CD4-positive, alpha-beta T cell treated with Interleukin-10 for 1 hour (primary cell): ENCODE results near the gene TMPRSS7.

Experiments
- DNase-seq: peaks from one replicate; pipeline ENCODE4 v3.0.0-alpha.2; 2020

TMPRSS7 gene

DNA sequence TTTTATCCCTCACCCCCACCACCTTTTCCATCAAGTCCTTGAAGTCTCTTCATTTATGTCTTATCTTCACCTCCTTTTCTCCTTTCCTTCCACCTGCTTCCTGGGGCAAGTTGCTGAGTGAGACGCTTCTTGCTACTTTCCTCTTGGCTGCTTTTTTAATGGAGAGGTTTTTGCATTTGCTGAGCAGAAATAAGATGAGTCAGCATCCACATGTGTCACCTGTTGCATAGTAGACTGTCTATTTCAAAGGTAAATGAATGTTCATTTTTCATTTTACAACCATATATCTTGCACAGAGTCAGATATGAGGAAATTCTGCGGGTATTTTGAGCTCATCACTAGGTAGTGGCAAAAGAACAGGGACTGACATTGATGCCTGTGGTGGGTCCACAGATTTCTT is 70.2 kb downstream of the TMPRSS7 start:
- DNase-seq: no peak

DNA sequence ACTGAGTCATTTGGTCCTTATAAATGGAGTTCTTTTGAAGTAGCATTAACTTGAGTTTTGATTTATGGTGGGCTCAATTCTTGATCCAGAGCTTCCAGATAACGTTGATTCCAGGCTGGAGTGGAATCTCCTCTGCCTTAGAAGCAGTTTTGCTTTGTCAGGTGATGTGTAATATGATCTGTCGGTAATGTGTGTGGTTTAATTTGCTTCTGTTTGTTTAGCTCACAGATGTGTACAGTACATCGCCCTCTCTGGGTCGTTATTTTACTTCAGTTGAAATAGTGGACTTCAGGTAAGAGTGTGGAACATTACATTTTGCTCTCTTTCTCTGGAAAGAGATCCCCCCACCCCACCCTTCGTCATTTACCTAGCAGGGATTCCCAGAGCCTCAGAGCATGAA is 74.8 kb downstream of the TMPRSS7 start:
- DNase-seq: no peak

DNA sequence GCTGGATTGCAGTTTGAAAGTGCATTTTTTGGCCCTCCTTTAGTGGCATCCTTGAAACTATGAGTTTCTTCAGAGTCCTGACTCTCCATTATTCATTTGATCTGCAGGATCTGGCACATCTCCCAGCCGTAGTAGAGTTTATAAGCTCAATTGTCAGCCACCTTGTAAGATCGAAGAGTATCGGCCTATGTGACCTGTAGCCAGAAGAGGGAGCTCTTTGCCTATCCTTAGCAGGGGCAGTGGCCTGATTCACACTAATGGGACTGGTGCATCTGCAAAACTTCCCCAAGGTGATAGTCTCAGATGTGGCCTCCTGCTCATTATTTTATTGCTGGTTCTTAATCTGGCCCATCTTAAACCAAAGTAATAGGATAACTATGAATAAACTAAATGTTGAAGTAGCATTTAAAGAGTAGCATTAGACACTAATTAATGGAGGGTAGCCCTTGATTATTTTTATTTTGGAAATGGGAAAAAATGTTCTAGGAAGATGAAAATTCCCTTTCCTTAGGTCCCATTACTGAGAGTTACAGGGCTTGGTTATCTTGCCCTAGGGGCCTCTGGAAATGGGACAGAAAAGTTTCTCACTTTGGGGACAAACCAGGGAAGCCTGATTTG is 77.4 kb downstream of the TMPRSS7 start:
- DNase-seq: peak; percentile 82

DNA sequence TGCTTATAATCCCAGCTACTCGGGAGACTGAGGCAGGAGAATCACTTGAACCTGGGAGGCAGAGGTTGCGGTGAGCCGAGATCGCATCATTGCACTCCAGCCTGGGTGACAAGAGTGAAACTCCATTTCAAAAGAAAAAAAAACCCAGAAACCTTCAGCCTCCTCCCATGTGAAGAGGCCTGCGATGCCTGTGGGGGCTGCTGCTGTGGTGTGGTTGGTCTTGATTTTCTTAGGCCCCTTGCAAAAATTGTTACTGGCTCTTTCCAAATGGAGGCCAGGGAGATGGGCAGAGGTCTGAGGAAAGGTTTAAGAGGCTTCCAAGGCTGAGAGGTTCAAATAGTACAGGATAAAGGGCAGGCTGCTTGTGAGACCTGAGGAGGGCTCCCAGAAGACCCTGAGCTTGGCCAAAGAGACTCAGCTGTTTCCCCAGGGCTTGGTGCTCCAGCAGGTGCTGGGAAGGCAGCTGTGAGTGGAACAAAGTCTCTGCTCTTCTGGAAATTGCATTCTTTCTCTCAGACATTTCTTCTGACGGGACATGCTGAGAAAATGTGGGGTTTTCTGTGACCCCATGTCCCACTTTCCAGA is 80.1 kb downstream of the TMPRSS7 start:
- no peak for DNase-seq

DNA sequence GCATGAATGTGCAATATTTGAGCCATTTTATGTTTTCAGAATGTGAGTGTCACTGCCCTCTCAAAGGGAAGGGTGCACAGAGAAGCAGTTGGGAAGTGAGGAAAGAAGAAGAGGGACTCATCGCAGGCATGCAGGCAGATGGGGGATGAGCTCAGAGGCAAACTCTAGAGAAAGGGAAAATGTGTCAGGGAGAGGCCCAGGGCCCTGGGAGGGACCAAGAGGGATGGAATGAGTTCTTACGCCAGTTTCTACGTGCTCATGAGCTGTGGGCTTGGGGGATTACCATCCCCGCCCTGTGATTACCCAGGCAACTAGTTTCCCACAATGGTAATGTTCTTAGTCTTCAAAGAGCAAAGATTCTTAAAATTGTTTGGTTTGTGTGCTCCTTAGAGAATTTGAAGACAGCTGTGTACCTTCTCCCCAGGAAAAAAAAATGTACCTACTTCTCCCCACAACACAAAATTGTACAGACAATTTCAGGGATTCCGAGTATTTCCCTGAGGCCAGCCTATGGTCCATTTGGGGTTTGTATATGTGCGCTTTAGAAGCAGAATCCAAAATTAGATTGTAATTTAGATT is 80.7 kb downstream of the TMPRSS7 start:
- DNase-seq: no peak

DNA sequence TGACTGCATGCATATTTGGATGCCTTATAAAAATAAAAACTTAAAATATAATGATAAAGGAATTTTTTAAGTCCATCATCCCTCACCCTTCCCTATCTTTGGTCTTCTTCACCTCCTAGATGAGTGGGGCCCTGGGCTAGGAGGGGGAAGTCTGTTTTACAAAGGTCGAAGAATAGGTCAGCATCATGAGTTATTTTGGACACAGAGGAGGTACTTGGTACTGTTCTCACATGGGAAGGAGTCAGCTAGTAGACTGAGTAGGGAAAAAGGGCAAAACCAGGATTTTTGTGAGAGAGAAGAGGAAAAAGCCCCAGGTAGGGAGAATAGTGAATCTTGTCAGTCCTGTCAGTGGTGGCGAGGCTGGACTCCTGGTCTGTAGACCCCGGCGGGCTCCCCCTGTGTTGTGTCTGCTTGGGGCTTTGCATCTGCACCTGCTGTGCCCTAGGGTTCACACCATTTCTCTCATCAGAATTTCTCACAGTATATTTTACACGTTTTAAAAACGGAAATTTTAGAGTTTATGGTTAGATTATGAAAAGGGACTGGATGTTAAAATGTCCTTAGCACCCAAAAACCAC is 81.4 kb downstream of the TMPRSS7 start:
- DNase-seq: no peak

DNA sequence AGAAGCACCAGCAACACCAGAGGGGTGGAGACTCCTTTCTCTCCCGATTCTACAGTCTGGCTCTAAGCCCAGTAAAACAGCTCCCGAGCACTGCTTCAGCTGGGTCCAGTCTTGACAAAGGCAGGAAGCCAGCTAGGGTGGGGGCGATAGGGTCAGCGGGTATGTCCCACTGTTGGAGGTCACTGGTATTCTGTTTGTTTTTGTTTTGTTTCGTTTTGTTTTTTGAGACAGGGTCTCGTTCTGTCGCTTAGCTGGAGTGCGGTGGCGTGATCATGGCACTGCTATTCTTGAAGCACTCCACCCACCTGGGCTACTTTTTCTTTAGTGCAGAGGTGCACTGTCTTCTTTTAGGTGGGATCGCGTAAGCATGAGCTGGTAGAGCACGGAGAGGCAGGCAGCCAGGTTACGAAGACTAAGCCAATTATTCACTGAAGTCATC is 82.2 kb downstream of the TMPRSS7 start:
- DNase-seq: no peak

DNA sequence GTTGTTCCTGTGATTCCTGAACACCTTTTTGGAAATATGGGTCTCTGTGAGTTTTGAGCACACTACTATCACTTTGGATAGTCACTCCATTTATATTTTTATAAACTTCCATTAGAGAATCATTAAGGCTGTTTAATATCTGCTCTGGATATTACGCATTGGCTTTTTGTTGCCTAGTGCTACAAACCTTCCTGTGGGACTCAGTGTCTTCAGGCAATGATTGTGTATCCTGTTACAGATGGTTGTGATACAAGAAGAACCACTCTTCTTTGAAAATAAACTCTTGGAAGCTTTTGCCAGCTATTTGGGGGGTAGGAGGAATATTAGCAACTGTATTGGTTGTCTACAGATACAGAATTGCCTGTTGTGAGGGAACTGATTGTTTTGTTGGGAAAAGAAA is 82.9 kb downstream of the TMPRSS7 start:
- DNase-seq: no peak

DNA sequence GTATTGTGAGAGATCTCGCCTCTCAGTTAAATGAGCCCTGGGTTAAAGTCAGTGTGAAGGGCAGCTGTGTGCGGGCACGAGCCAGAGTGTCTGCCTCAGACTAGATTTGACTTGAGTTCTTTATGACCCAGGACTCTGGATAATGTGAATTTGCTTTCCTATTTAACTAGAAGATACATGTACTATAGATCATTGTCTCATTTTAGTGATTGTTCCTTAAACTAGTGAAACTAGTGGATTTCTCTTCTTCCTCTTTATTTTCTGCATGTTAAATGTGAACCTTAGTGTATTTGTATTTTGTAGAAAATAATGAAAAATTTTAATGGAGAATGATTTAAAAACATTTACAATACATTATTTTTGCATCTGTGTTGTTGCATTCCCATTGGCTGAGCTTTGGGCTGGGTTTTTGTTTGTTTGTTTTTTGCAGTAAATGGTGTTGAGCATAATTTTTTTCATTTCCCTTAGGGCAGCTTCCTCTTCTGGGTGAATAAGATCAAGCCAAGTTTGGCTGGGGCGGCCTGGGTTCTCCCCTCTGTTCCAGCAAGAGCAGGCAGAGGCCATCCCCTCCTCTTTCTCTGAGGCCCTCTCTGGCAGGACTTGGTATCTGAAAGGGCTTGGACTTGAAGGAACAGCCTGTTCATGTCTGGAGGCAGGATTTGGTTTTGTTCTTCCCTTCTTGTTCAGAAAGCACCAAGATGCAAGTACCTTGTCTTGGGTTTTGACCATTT is 83.5 kb downstream of the TMPRSS7 start:
- DNase-seq: no peak

DNA sequence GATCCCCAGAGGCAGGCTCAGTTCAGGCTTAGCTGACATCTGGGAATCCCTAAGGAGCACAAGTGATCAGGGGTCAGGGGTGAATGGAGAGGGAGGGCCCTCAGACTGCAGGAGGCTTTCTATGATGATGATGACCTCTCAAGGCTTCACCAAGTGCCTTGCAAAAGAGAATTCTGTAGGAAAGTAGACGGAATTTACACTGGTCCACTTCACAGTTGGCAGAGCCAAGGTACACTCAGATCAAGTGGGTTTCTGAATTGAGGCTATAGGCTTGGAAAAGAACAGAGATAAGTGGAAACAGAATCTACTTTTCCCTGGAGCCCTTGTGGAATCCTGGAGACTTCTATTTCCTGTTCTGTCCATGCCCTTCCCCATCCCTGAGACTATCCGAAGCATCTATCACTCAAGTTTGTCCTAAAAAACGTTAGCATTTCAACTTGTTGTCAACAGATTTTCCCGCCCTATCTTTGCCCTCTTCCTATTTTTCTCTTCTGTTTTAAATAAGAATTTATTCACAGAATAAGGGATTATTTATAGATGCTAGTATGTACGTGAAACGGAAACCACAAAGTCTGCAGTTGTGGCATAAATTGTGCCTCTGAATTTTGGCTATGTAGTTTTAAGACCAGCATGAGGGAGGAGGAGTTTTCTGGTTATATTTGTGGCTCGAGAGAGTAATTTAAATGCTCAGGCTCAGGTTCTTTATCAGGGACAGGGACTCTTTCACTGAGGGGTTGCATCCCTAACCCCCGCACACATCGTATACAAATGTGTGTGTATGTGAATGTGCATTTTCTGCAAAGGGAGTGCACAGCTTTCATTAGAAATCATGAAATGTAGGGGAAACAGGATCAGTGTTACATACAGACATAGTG is 85.7 kb downstream of the TMPRSS7 start:
- peak; percentile 28 for DNase-seq

DNA sequence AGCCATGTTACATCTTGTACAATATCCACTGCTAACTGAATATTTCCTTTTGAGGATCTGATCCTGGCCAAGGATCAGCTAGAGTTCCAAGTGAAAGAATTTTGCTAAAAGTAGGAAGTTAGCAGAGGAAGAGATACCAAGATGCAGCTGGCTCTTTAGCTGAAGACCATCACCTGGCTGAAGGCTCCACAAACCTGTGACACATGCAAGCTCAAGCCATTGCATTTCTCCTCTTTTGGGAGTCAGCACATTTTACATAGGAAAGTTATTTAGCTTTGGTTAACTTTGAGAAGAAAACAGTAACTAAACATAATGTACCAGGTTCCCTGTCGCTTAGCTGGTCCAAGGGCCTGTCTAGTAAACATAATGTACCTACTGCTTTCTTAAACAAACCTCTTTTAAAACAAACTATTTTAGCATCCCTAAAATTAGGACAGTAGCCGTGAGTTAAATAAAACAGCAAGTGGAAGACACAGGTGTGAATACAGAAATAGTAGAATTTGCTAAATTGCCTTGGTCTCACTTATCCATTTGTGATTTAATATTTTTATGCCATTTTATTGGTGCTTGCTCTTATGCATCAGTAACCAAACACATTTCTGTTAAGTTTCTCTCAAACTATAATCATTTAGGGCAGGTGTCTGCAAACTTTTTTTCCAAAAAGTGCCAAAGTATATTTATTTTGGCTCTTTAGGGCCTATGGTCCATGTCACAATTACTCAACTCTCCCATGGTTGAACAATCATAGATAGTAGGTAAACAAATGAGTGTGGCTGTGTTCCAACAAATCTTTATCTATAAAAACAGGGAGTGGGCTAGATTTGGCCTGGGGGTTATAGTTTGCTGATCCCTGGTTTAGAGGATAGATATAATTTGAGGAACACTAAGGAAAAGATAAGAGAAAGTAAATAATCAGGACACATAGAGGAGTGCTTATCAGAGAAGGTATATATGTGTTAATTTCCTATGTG is 87.3 kb downstream of the TMPRSS7 start:
- DNase-seq: no peak

DNA sequence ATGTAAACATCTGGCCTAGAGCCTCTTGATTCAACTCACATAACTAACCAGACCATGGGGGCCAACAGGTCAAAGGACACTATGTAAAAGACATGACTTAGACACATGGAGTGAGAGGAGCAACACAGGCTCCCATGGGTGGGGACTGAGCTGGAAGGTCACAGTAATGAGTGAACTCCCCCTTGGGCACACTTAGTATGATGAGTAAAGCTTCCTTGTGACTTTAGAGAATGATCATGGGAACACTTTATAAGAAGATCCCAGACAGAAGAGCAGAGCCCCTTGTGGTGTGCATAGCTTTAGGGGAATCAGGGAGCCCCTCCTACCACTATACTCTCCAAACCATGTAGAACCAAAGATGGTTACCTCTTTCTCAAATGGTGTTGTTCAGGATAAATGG is 88.3 kb downstream of the TMPRSS7 start:
- DNase-seq: no peak

DNA sequence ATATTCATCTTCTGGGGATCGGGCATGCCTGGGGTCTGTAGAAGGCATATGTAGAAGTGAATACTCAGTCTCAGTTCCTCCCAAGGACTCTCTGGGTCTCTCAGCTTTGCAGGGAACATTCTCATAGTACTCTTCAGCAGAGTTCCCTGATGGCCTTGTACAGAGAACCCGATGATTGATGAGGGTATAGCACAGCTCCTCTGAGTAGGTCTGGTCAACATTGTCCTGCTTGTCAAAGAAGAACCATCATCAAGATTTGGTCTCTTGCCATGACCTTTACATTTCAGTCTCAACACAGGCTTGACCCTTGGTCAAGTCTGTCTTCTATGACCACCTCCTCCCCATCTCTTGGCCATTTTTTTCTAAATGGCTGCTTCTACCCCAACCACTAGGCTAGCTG is 89.0 kb downstream of the TMPRSS7 start:
- DNase-seq: no peak

DNA sequence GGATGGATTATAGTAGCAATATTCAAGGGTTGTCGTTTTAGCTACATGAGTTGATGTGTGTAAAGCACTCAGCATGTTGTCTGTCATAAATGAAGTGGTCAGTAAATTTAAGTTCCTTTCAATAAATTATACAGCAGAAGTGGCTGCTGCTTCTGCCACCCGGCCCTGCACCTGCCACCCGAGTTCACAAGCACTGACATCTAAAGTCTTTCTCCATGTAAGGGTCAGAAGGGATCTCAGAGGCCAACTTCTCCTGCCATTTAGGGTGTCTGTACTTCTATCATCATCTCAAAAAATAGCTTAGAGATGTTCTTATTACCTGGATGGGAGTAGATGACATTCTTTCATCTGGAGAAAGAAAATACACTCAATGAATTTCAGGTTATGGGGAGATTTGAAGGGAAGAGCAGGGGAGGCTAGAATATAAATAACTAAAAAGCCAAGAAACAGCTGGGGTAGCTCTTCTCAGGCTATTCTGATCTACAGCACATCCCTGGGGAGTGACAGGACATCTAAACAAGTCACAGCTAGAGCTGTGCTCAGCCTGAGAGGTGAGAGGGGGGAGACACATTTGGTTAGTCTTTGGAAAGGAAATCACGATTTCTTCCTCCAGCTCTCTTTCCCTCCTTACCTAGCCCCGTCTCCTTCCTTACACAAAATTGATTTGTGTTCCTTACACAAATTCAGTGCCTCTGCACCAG is 90.5 kb downstream of the TMPRSS7 start:
- no peak for DNase-seq

DNA sequence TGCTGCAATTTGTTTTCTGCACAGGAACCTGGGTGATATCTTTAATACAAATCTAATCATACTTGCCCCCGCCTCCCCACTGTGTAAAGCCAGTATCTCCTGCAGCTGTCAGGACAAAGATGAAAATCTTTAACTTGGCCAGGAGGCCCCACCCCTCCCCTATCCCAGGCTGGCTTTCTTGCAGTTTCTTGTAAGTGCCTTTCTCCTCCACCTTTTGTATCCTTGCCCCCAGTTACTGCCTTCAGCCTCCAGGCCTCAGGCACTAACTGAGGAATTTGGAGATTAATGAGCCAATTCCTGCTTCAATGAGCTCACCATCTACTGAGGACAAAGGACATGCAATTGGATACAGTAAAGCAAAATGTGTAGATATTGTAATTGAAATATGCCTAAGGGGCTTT is 92.0 kb downstream of the TMPRSS7 start:
- peak; percentile 32 for DNase-seq

DNA sequence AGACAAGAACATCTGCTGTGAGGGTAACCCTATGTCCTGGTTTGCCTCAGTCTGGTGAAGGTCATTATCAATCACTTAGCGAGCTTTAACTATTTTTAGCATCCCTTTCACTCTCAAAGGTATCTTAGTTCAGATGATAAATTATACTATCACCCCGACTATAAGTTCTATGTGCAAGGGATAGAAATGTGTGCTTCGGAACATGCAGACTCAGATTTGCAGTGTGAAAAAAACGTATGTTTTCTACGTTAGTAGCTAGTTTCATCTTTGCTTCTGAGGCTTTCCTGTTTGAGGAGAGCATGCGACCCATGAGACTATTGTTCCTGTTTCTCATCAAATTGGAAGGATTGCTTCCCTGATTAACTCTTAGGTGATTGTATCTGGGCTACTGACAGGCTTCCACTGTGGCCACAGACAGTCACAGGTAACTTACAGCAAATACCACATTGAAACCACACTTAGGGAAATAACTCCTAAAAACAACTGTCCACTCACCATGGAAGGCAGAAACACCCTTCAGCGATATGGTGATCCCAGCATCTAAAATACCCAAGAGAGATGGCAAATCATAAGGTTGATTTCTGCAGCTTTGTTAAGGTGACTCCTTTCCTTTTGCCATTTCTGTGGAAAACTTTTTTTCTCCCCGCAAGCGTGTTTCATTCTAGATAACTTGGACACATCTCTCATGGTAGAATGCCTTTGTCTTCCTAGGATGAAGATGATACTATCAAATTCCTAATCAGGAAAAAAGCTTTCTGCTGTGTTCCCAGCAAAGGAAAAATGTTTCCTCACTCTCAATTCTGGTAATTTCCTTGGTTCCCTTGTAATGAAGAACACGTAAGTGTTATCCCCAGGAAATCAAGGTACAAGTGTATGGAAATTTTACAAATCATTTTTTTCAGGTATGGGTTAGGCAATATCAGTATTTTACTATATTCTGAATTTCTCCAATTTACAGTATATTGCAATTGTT is 93.3 kb downstream of the TMPRSS7 start:
- DNase-seq: peak; percentile 29

DNA sequence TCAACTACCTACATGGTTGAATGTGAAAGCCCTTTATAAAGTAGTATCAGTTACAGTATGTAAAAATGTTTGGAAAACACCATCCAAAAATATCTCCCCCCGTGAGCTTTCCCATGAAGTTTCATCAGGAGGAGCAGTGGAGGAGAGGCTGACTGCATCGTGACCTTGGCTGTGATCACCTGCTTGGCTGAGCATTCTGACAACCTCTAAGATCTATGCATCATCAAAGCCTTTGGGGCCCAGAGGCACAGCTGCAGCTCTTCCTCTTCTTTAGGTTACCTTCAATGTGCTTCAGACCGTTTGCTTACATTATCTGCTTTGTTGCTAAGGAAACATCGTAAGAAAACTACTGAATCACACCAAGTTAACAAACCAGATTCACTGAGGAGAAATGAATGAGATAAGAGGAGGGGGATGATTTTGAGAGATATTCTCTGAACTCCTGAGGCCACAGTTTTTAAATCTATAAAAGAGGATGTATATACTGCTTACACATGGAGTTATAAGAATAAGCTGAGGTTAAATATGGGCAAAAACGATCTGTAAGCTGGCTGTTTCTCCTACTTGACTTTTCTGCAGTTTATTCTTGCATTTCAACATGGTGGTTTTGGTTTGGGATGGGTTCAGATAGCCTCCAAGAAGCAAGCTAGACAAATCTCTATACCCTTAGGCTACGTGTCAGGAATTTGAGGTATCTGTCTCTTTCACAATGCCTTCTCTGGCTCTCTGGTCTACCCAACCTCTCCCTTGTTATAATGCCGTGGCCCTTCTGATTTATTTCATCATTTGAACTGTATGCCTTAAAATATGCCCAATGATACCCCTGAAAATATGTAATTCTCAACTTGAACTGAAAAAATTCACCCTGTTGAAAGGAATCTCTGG is 94.5 kb downstream of the TMPRSS7 start:
- DNase-seq: peak; percentile 84

DNA sequence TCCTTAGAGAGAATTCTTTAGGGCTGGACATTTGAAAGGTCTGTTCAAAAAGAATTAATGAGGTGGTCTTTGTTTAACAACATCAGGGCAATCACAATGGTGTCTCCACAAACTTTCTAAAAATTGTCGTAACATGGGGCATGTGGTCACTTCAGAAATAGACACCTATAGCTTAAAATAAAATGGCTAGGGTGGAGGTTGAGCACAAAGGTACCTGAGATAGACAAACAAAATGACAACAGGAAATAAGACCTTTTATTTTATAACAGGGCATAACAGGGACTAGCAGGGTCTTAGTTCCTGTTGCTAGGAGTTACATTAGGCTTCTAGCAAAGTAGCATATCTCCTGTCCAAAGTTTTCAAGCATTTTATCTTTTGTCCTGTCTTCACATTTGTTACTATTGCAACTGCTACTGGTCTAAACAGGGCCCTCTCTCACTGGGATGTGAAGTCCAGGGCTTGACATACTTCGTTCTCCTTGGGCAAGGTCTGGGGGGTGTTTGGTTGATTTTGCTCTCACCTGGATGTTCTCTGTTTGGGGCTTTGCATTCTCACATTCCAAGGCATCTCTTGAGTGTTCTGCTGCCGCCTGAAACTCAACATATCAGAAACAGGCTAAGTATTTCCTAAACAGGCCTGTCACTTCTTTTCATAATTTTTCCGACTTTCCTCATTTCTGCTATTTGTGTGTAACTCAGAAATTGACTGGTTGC is 95.5 kb downstream of the TMPRSS7 start:
- DNase-seq: no peak
